Mucosa of stomach (tissue), 1 donor: Measurements from ENCODE around the gene LRPAP1.

Experiments used
- H3K27me3 ChIP-seq: one replicate; pipeline ENCODE4 v1.7.0; 2013; ENCODE audit warnings: mild to moderate bottlenecking, low read length; ENCODE audit not compliant: control insufficient read depth, insufficient read depth
- H3K36me3 ChIP-seq: one replicate; pipeline ENCODE4 v1.7.0; 2013; ENCODE audit warnings: low read length; ENCODE audit not compliant: control insufficient read depth, insufficient read depth
- H3K4me1 ChIP-seq: one replicate; pipeline ENCODE4 v1.7.0; 2013; ENCODE audit warnings: mild to moderate bottlenecking, low read length; ENCODE audit not compliant: control insufficient read depth, insufficient read depth
- H3K4me3 ChIP-seq: one replicate; pipeline ENCODE4 v1.7.0; 2013; ENCODE audit warnings: low read length
- H3K9ac ChIP-seq: one replicate; pipeline ENCODE4 v1.7.0; 2013; ENCODE audit warnings: mild to moderate bottlenecking, low read length, moderate library complexity
- H3K9me3 ChIP-seq: one replicate; pipeline ENCODE4 v1.7.0; 2013; ENCODE audit warnings: mild to moderate bottlenecking, low read length, moderate library complexity; ENCODE audit not compliant: control insufficient read depth
- donor health status: Pancreatic carcinoma.

Gene LRPAP1

GRCh38 chr4:3519468-3520264 lies 12.6 kb downstream of the LRPAP1 start:
- Histone ChIP-seq H3K9me3 (no peaks in the 10 kb centered on the region), H3K4me1 (peaks cover 3% of the 10 kb centered on the region), H3K36me3 (peaks cover 17% of the 10 kb centered on the region), H3K4me3 (no peak overlapping the region), H3K27me3 (no peaks in the 10 kb centered on the region), H3K9ac (no peak overlapping the region)

- no peak overlapping the region for H3K4me3 ChIP-seq
- peaks cover 3% of the 10 kb centered on the region for H3K4me1 ChIP-seq
- peaks cover 17% of the 10 kb centered on the region for H3K36me3 ChIP-seq
- no peaks in the 10 kb centered on the region for H3K9me3 ChIP-seq
- H3K9ac ChIP-seq: no peak overlapping the region
- H3K27me3 ChIP-seq: no peaks in the 10 kb centered on the region
Observed at GRCh38 chr4:3518941-3519340, 13.3 kb downstream of the LRPAP1 start.

- Histone ChIP-seq H3K9me3 (no peaks in the 10 kb centered on the region), H3K36me3 (peaks cover 17% of the 10 kb centered on the region), H3K4me1 (peaks cover 3% of the 10 kb centered on the region), H3K9ac (no peak overlapping the region), H3K27me3 (no peaks in the 10 kb centered on the region), H3K4me3 (no peak overlapping the region)
Observed at GRCh38 chr4:3518511-3518880, 13.7 kb downstream of the LRPAP1 start.

GRCh38 chr4:3517731-3518510 lies 14.3 kb downstream of the LRPAP1 start:
- Histone ChIP-seq H3K4me3 (no peak overlapping the region), H3K9me3 (no peaks in the 10 kb centered on the region), H3K36me3 (peaks cover 17% of the 10 kb centered on the region), H3K9ac (no peak overlapping the region), H3K27me3 (no peaks in the 10 kb centered on the region), H3K4me1 (peaks cover 3% of the 10 kb centered on the region)

- H3K27me3 ChIP-seq: no peaks in the 10 kb centered on the region
- H3K36me3 ChIP-seq: peaks cover 17% of the 10 kb centered on the region
- peaks cover 3% of the 10 kb centered on the region for H3K4me1 ChIP-seq
- H3K9me3 ChIP-seq: no peaks in the 10 kb centered on the region
- H3K4me3 ChIP-seq: no peak overlapping the region
- no peak overlapping the region for H3K9ac ChIP-seq
Observed at GRCh38 chr4:3516836-3517730, 15.1 kb downstream of the LRPAP1 start.

- H3K36me3 ChIP-seq: peaks cover 21% of the 10 kb centered on the region
Observed at GRCh38 chr4:3516061-3516835, 16.0 kb downstream of the LRPAP1 start.

GRCh38 chr4:3515646-3516045 lies 16.6 kb downstream of the LRPAP1 start:
- Histone ChIP-seq H3K4me3 (no peak overlapping the region), H3K36me3 (peaks cover 24% of the 10 kb centered on the region)

More at GRCh38 chr4:3516061-3516835, 16.0 kb downstream of the LRPAP1 start:
- H3K9me3 ChIP-seq: no peaks in the 10 kb centered on the region
- H3K9ac ChIP-seq: no peak overlapping the region
- H3K4me3 ChIP-seq: no peak overlapping the region
- H3K4me1 ChIP-seq: peaks cover 3% of the 10 kb centered on the region
- no peaks in the 10 kb centered on the region for H3K27me3 ChIP-seq

GRCh38 chr4:3514806-3515501 lies 17.3 kb downstream of the LRPAP1 start:
- H3K4me3 ChIP-seq: no peak overlapping the region
- peaks cover 3% of the 10 kb centered on the region for H3K4me1 ChIP-seq
- H3K36me3 ChIP-seq: peaks cover 23% of the 10 kb centered on the region
- H3K9ac ChIP-seq: no peak overlapping the region
- H3K9me3 ChIP-seq: no peaks in the 10 kb centered on the region
- H3K27me3 ChIP-seq: no peaks in the 10 kb centered on the region

More at GRCh38 chr4:3515646-3516045, 16.6 kb downstream of the LRPAP1 start:
- H3K4me1 ChIP-seq: peaks cover 3% of the 10 kb centered on the region
- no peak overlapping the region for H3K9ac ChIP-seq
- no peaks in the 10 kb centered on the region for H3K27me3 ChIP-seq
- no peaks in the 10 kb centered on the region for H3K9me3 ChIP-seq

- no peak overlapping the region for H3K9ac ChIP-seq
- H3K4me3 ChIP-seq: no peak overlapping the region
- no peaks in the 10 kb centered on the region for H3K27me3 ChIP-seq
- peaks cover 16% of the 10 kb centered on the region for H3K36me3 ChIP-seq
- H3K9me3 ChIP-seq: no peaks in the 10 kb centered on the region
- H3K4me1 ChIP-seq: peaks cover 3% of the 10 kb centered on the region
Observed at GRCh38 chr4:3514221-3514780, 17.9 kb downstream of the LRPAP1 start.

GRCh38 chr4:3513807-3514206 lies 18.4 kb downstream of the LRPAP1 start:
- no peaks in the 10 kb centered on the region for H3K9me3 ChIP-seq
- H3K9ac ChIP-seq: no peak overlapping the region
- H3K36me3 ChIP-seq: peaks cover 16% of the 10 kb centered on the region
- H3K4me3 ChIP-seq: no peak overlapping the region
- peaks cover 3% of the 10 kb centered on the region for H3K4me1 ChIP-seq
- no peaks in the 10 kb centered on the region for H3K27me3 ChIP-seq
